DOHH2 (cell line): ENCODE results near the gene UBE2D2.

Experiments used
- H3F3A ChIP-seq: fragments of 200-600 bp; sonication (generic), shearing (Covaris generic); 2 replicates; pipeline ENCODE4 v1.6.0; 2016; ENCODE audit warnings: antibody characterized with exemption, mild to moderate bottlenecking; ENCODE audit not compliant: control insufficient read depth, insufficient read depth
- H3K27ac ChIP-seq: fragments of 200-600 bp; sonication (generic); 2 replicates; pipeline ENCODE4 v1.5.1; 2014; ENCODE audit warnings: low read depth, mild to moderate bottlenecking, low read length, moderate library complexity
- H3K27me3 ChIP-seq: fragments of 200-600 bp; sonication (generic); 2 replicates; pipeline ENCODE4 v1.6.1; 2014; ENCODE audit warnings: mild to moderate bottlenecking, low read length, mixed read lengths; ENCODE audit not compliant: control insufficient read depth
- H3K36me3 ChIP-seq: fragments of 200-600 bp; sonication (generic); 2 replicates; pipeline ENCODE4 v1.6.1; 2014; ENCODE audit warnings: mild to moderate bottlenecking, low read length, moderate library complexity, mixed read lengths; ENCODE audit not compliant: control insufficient read depth
- H3K4me1 ChIP-seq: fragments of 200-600 bp; sonication (generic); 2 replicates; pipeline ENCODE4 v1.6.1; 2014; ENCODE audit warnings: mild to moderate bottlenecking, low read length, mixed read lengths; ENCODE audit not compliant: control insufficient read depth
- H3K4me2 ChIP-seq: fragments of 200-600 bp; sonication (generic); 2 replicates; pipeline ENCODE4 v1.6.0; 2014; ENCODE audit warnings: mild to moderate bottlenecking, low read length, moderate library complexity
- H3K4me3 ChIP-seq: fragments of 200-600 bp; sonication (generic); 2 replicates; pipeline ENCODE4 v1.5.1; 2014; ENCODE audit warnings: mild to moderate bottlenecking, low read length, mixed read lengths
- H3K79me2 ChIP-seq: fragments of 200-600 bp; sonication (generic); 2 replicates; pipeline ENCODE4 v1.6.1; 2014; ENCODE audit warnings: mild to moderate bottlenecking, low read length, mixed read lengths; ENCODE audit not compliant: control insufficient read depth
- H3K9me2 ChIP-seq: fragments of 200-600 bp; sonication (generic); replicated peaks from 2 replicates; pipeline ENCODE4 v1.6.1; 2014; ENCODE audit warnings: mild to moderate bottlenecking, low read length, mixed read lengths; ENCODE audit not compliant: control insufficient read depth
- H3K9me3 ChIP-seq: fragments of 200-600 bp; sonication (generic); 2 replicates; pipeline ENCODE4 v1.6.1; 2014; ENCODE audit warnings: antibody characterized with exemption, low read length, mixed read lengths; ENCODE audit not compliant: control insufficient read depth, insufficient read depth
- H4K20me1 ChIP-seq: fragments of 200-600 bp; sonication (generic); 2 replicates; pipeline ENCODE4 v1.6.0; 2014; ENCODE audit warnings: low read depth, mild to moderate bottlenecking, antibody characterized with exemption, low read length, moderate library complexity; ENCODE audit not compliant: control insufficient read depth, insufficient read depth
- CTCF ChIP-seq: fragments of 200-600 bp; sonication (generic); IDR thresholded peaks from one replicate; pipeline ENCODE4 v1.5.1; 2014; ENCODE audit warnings: antibody characterized with exemption, mild to moderate bottlenecking, low read depth, low read length; ENCODE audit not compliant: poor library complexity, severe bottlenecking
- EZH2phosphoT487 ChIP-seq: fragments of 200-600 bp; sonication (generic); IDR thresholded peaks from 2 replicates; pipeline ENCODE4 v1.6.1; 2017; ENCODE audit warnings: borderline replicate concordance, mild to moderate bottlenecking, antibody characterized with exemption, low read length, moderate library complexity, mixed read lengths

UBE2D2 gene

DNA sequence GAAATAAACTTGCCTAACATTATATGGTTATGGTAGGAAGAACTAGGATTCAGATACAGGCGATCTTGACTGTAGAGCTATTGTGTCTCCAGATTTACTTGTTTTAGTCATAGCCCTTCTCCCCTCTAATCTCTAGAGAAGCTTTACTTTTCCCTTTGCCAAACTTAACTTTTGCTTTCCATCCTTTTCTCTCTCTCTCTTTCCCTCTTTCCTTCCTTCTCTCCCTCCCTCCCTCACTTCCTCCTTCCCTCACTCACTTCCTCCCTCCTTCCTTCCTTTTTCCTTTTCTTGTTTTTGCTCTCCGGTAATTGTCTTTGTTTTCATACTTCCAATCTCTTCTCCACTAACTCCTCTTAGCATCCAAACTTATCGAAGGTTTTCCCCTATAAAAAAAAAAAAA is 10.4 kb downstream of the UBE2D2 start:
- Histone ChIP-seq H3K79me2 (peaks cover 100% of the 10 kb centered on the region), H4K20me1 (peaks cover 42% of the 10 kb centered on the region), H3K4me1 (peaks cover 89% of the 10 kb centered on the region), H3K9me2 (no peaks in the 10 kb centered on the region), H3K27me3 (no peaks in the 10 kb centered on the region), H3K36me3 (peaks cover 78% of the 10 kb centered on the region), H3K9me3 (no peaks in the 10 kb centered on the region), H3K27ac (peak overlapping the region; percentile 20; the same call in 1 of the 2 replicates), H3K4me2 (peak overlapping the region; percentile 36), H3F3A (peaks cover 19% of the 10 kb centered on the region), H3K4me3 (peak overlapping the region; percentile 3; the same call in 1 of the 2 replicates)
- no peak for TF ChIP-seq EZH2phosphoT487
- TF ChIP-seq CTCF: no peak

- peak overlapping the region; percentile 36 for H3K4me2 ChIP-seq
- no peak overlapping the region; the same call in 1 of the 2 replicates for H3K4me3 ChIP-seq
- peaks cover 89% of the 10 kb centered on the region for H3K4me1 ChIP-seq
- no peaks in the 10 kb centered on the region for H3K9me2 ChIP-seq
- H3K27me3 ChIP-seq: no peaks in the 10 kb centered on the region
- peaks cover 19% of the 10 kb centered on the region for H3F3A ChIP-seq
- H4K20me1 ChIP-seq: peaks cover 41% of the 10 kb centered on the region
- TF ChIP-seq EZH2phosphoT487 (no peak), CTCF (no peak)
- H3K79me2 ChIP-seq: peaks cover 100% of the 10 kb centered on the region
- no peaks in the 10 kb centered on the region for H3K9me3 ChIP-seq
- peaks cover 76% of the 10 kb centered on the region for H3K36me3 ChIP-seq
- peak overlapping the region; percentile 20; the same call in 1 of the 2 replicates for H3K27ac ChIP-seq
Measured at GRCh38 chr5:139571966-139572365, 10.8 kb downstream of the UBE2D2 start.

GRCh38 chr5:139574641-139575312 is 13.6 kb downstream of the UBE2D2 start:
- Histone ChIP-seq H3K79me2 (peaks cover 100% of the 10 kb centered on the region), H3F3A (peaks cover 14% of the 10 kb centered on the region), H3K4me3 (peak overlapping the region; percentile 15), H3K27ac (0 out of 2 replicates have a peak overlapping the region, but pooled peaks have one; percentile 1), H3K36me3 (peaks cover 72% of the 10 kb centered on the region), H3K27me3 (no peaks in the 10 kb centered on the region), H4K20me1 (peaks cover 48% of the 10 kb centered on the region), H3K9me3 (no peaks in the 10 kb centered on the region), H3K4me2 (peak overlapping the region; percentile 60), H3K4me1 (peaks cover 87% of the 10 kb centered on the region), H3K9me2 (no peaks in the 10 kb centered on the region)
- no peak for TF ChIP-seq EZH2phosphoT487
- peak; percentile 73 for TF ChIP-seq CTCF
